NK-92 treated with Interleukin-12 subunit alpha and Interleukin-12 subunit beta, amount 100 ng/mL, for 24 hours (cell line): Measurements from ENCODE around the gene PKD2L1.
"Not testable (repeated sequence)": the region's sequence is repeated elsewhere in the genome, so short reads cannot be mapped to it uniquely, and the experiment has no call there.

Experiments
- DNase-seq: peaks from one replicate; lab custom pipeline; 2025; lab: John Stamatoyannopoulos, UW

PKD2L1 gene

GRCh38 chr10:100330079-100330478 is at the start of gene PKD2L1:
TSS of gene PKD2L1 (minus strand) at chr10:100330228. CDS start at chr10:100330103, 125 bp downstream.
- no peak for DNase-seq

GRCh38 chr10:100377830-100378229 is 47.8 kb upstream of the PKD2L1 start:
- no peak for DNase-seq

GRCh38 chr10:100376656-100377055 is 46.6 kb upstream of the PKD2L1 start:
- not testable (repeated sequence) for DNase-seq

- not testable (repeated sequence) for DNase-seq
Measured at GRCh38 chr10:100374677-100375353, 44.8 kb upstream of the PKD2L1 start.

GRCh38 chr10:100374200-100374655 is 44.2 kb upstream of the PKD2L1 start:
- DNase-seq, result no peak

GRCh38 chr10:100373298-100374199 is 43.5 kb upstream of the PKD2L1 start:
- DNase-seq, result peak; percentile 93

GRCh38 chr10:100372415-100373297 is 42.6 kb upstream of the PKD2L1 start:
- no peak for DNase-seq

- DNase-seq, result no peak
Measured at GRCh38 chr10:100371482-100372027, 41.5 kb upstream of the PKD2L1 start.

- peak; percentile 67 for DNase-seq
Measured at GRCh38 chr10:100370714-100371481, 40.9 kb upstream of the PKD2L1 start.

- no peak for DNase-seq
Measured at GRCh38 chr10:100368721-100369120, 38.7 kb upstream of the PKD2L1 start.

GRCh38 chr10:100364735-100365391 is 34.8 kb upstream of the PKD2L1 start:
- no peak for DNase-seq

GRCh38 chr10:100364175-100364574 is 34.1 kb upstream of the PKD2L1 start:
- no peak for DNase-seq

GRCh38 chr10:100362570-100363496 is 32.8 kb upstream of the PKD2L1 start:
- DNase-seq, result no peak

- DNase-seq, result no peak
Measured at GRCh38 chr10:100360234-100360633, 30.2 kb upstream of the PKD2L1 start.

GRCh38 chr10:100359529-100360150 is 29.6 kb upstream of the PKD2L1 start:
- DNase-seq, result no peak

GRCh38 chr10:100359030-100359432 is 29.0 kb upstream of the PKD2L1 start:
- no peak for DNase-seq

- DNase-seq, result no peak
Measured at GRCh38 chr10:100357059-100357858, 27.2 kb upstream of the PKD2L1 start.
